H1 (cell line): ENCODE data around the gene CNTN3. TPM values are rescaled to one million over a fixed set of nuclear protein-coding genes. Genes with fewer than 3 reads are reported as not detected.

Experiments
- CTCF ChIA-PET: fragments of 300-600 bp; sonication (Branson Sonifier 250); formaldehyde crosslinking; loops from one replicate; lab custom pipeline; 2021; ENCODE audit not compliant: partially characterized antibody; lab: Charles Lee
- POLR2A ChIA-PET: fragments of 300-600 bp; sonication (Branson Sonifier 250); formaldehyde crosslinking; loops from one replicate; lab custom pipeline; 2021; ENCODE audit warnings: inconsistent platforms; ENCODE audit not compliant: partially characterized antibody; lab: Charles Lee
- DNase-seq, 2 experiments: peaks; one replicate each; pipeline versions ENCODE4 v3.0.0 to v3.0.0-alpha.2; 2010 to 2022; ENCODE audit warnings: low spot score in 2 of 2, low read depth in 1 of 2, mixed read lengths in 1 of 2
- FAIRE-seq: peaks from 2 replicates; lab custom pipeline; 2011; peaks lifted over from hg19 to GRCh38; lab: Jason Lieb, UNC
- H2AFZ ChIP-seq: 2 replicates; pipeline ENCODE4 v1.8.1; 2012; ENCODE audit warnings: low read length, inconsistent platforms
- H2AK5ac ChIP-seq: 2 replicates; pipeline ENCODE4 v1.6.1; 2013; ENCODE audit warnings: low read depth, low read length
- H2BK120ac ChIP-seq: replicated peaks from 2 replicates; pipeline ENCODE3; 2013; ENCODE audit warnings: low read depth, low read length, inconsistent platforms
- H2BK12ac ChIP-seq: 2 replicates; pipeline ENCODE4 v1.6.1; 2013; ENCODE audit warnings: low read depth, low read length
- H2BK15ac ChIP-seq: 2 replicates; pipeline ENCODE4 v1.6.1; 2013; ENCODE audit warnings: low read length
- H2BK20ac ChIP-seq: 2 replicates; pipeline ENCODE4 v1.6.1; 2013; ENCODE audit warnings: low read length
- H2BK5ac ChIP-seq: 2 replicates; pipeline ENCODE4 v1.6.1; 2013; ENCODE audit warnings: low read depth, low read length
- H3K14ac ChIP-seq: 2 replicates; pipeline ENCODE4 v1.6.1; 2013; ENCODE audit warnings: inconsistent platforms; ENCODE audit not compliant: insufficient read length
- H3K18ac ChIP-seq: 2 replicates; pipeline ENCODE4 v1.6.1; 2013; ENCODE audit warnings: low read length; ENCODE audit errors: extremely low read depth
- H3K23ac ChIP-seq: 2 replicates; pipeline ENCODE4 v1.6.1; 2013; ENCODE audit warnings: inconsistent platforms; ENCODE audit not compliant: insufficient read length
- H3K23me2 ChIP-seq: 2 replicates; pipeline ENCODE4 v1.6.1; 2013; ENCODE audit warnings: low read depth, low read length
- H3K27ac ChIP-seq: 2 replicates; pipeline ENCODE4 v1.6.1; 2011; ENCODE audit warnings: low read depth, low read length, inconsistent platforms
- H3K27me3 ChIP-seq, 4 experiments: replicated peaks in 1 of 4; 1 replicate in 1 of 4; 2 replicates in 3 of 4; pipeline versions ENCODE4 v1.6.1 to v1.8.1; 2011 to 2013; ENCODE audit warnings: low read length in 3 of 4, mild to moderate bottlenecking in 3 of 4, inconsistent platforms in 2 of 4, mixed read lengths in 2 of 4, moderate library complexity in 1 of 4; ENCODE audit not compliant: control insufficient read depth in 3 of 4, insufficient read depth in 3 of 4; ENCODE audit errors: extremely low read depth in 1 of 4
- H3K36me3 ChIP-seq, 4 experiments: 2 replicates each; pipeline versions ENCODE4 v1.6.1 to v1.8.1; 2011 to 2013; ENCODE audit warnings: mild to moderate bottlenecking in 4 of 4, low read length in 3 of 4, moderate library complexity in 2 of 4, control low read depth in 1 of 4, inconsistent platforms in 1 of 4; ENCODE audit not compliant: insufficient read depth in 4 of 4, control insufficient read depth in 2 of 4
- H3K4ac ChIP-seq: replicated peaks from 2 replicates; pipeline ENCODE3; 2013; ENCODE audit warnings: low read length, low read depth, mixed read lengths, inconsistent platforms; ENCODE audit not compliant: insufficient read length
- H3K4me1 ChIP-seq, 4 experiments: replicated peaks in 1 of 4; 1 replicate in 1 of 4; 2 replicates in 3 of 4; pipeline versions ENCODE4 v1.6.1 to v1.8.1; 2011 to 2013; ENCODE audit warnings: low read length in 3 of 4, inconsistent platforms in 2 of 4, mixed read lengths in 1 of 4; ENCODE audit not compliant: insufficient read depth in 4 of 4, control insufficient read depth in 3 of 4
- H3K4me2 ChIP-seq, 2 experiments: 2 replicates each; pipeline versions ENCODE4 v1.6.1 to v1.8.1; 2011 to 2013; ENCODE audit warnings: low read depth in 2 of 2, low read length in 2 of 2, control low read depth in 1 of 2, inconsistent platforms in 1 of 2, mild to moderate bottlenecking in 1 of 2; ENCODE audit not compliant: insufficient read depth in 1 of 2
- H3K4me3 ChIP-seq, 4 experiments: fragments of 200-600, 300-600 bp in 1 of 4; sonication (generic), shearing (Covaris generic), sonication (Bioruptor Twin) in 1 of 4; 2 replicates each; pipeline versions ENCODE4 v1.5.1 to v1.8.1; 2011 to 2016; ENCODE audit warnings: low read length in 4 of 4, low read depth in 3 of 4, control low read depth in 2 of 4, inconsistent platforms in 2 of 4, mild to moderate bottlenecking in 2 of 4, mixed read lengths in 1 of 4, moderate library complexity in 1 of 4; ENCODE audit not compliant: insufficient read depth in 2 of 4; ENCODE audit errors: extremely low read depth in 1 of 4
- H3K56ac ChIP-seq: replicated peaks from 2 replicates; pipeline ENCODE3; 2013; ENCODE audit warnings: low read depth, mild to moderate bottlenecking, mixed read lengths, low read length, inconsistent platforms; ENCODE audit not compliant: insufficient read length
- H3K79me1 ChIP-seq: 2 replicates; pipeline ENCODE4 v1.6.1; 2013; ENCODE audit warnings: low read depth, low read length, control low read depth
- H3K79me2 ChIP-seq, 2 experiments: 2 replicates each; pipeline versions ENCODE4 v1.6.1 to v1.8.1; 2012 to 2013; ENCODE audit warnings: low read length in 2 of 2, mild to moderate bottlenecking in 2 of 2, inconsistent platforms in 1 of 2; ENCODE audit not compliant: insufficient read depth in 2 of 2, control insufficient read depth in 1 of 2
- H3K9ac ChIP-seq, 4 experiments: replicated peaks in 1 of 4; 1 replicate in 1 of 4; 2 replicates in 3 of 4; pipeline versions ENCODE4 v1.6.1 to v1.8.1; 2011 to 2013; ENCODE audit warnings: low read depth in 3 of 4, low read length in 3 of 4, control low read depth in 2 of 4, mild to moderate bottlenecking in 2 of 4, moderate library complexity in 2 of 4, inconsistent platforms in 1 of 4; ENCODE audit errors: extremely low read depth in 1 of 4
- H3K9me3 ChIP-seq, 2 experiments: 2 replicates each; pipeline versions ENCODE4 v1.6.1 to v1.8.1; 2012 to 2013; ENCODE audit warnings: mild to moderate bottlenecking in 2 of 2, moderate library complexity in 2 of 2, control low read depth in 1 of 2, inconsistent platforms in 1 of 2, low read depth in 1 of 2, low read length in 1 of 2, mixed read lengths in 1 of 2; ENCODE audit not compliant: insufficient read depth in 2 of 2
- H4K20me1 ChIP-seq, 2 experiments: replicated peaks in 1 of 2; 2 replicates each; pipeline versions ENCODE3 to v1.8.1; 2011 to 2013; ENCODE audit warnings: inconsistent platforms in 2 of 2, low read length in 2 of 2, mild to moderate bottlenecking in 1 of 2; ENCODE audit not compliant: insufficient read depth in 2 of 2, control insufficient read depth in 1 of 2
- H4K5ac ChIP-seq: 2 replicates; pipeline ENCODE4 v1.6.1; 2013; ENCODE audit warnings: low read length, low read depth, mixed read lengths, inconsistent platforms; ENCODE audit not compliant: insufficient read length
- H4K8ac ChIP-seq: 2 replicates; pipeline ENCODE4 v1.8.0; 2013; ENCODE audit warnings: mild to moderate bottlenecking, moderate library complexity, low read length, inconsistent platforms; ENCODE audit not compliant: insufficient read depth; ENCODE audit errors: extremely low read depth
- H4K91ac ChIP-seq: replicated peaks from 2 replicates; pipeline ENCODE3; 2013; ENCODE audit warnings: low read length, mixed read lengths, inconsistent platforms; ENCODE audit not compliant: insufficient read length
- SP2 ChIP-seq: IDR thresholded peaks from 2 replicates; pipeline ENCODE4 v1.6.1; 2012; ENCODE audit warnings: mild to moderate bottlenecking, low read length, inconsistent platforms
- polyA plus RNA-seq, 7 experiments: library from polyadenylated mRNA; depleted of rRNA in 3 of 7; stranded (reverse) in 5 of 7; unstranded in 2 of 7; fragments of >200 nt in 5 of 7; fragments of 200-250 nt in 2 of 7; gene quantifications; 1 replicate in 5 of 7; 2 replicates in 1 of 7; 4 replicates in 1 of 7; pipeline versions ENCODE4 v1.2.1 to v1.2.3, GENCODE V29; 2011 to 2013; ENCODE audit warnings: missing spikeins in 2 of 7, mixed read lengths in 2 of 7
- total RNA-seq: library from RNA; stranded (reverse); fragmentation: NEBNext Ultra II Directional; extraction: Animal tissue kit (Norgen Biotek cat#: 25700); gene quantifications from 2 replicates; pipeline ENCODE4 v1.2.1, GENCODE V29; 2021

CNTN3 gene
- total and polyA plus RNA-seq, 2 of the 8 experiments (the other 6 are each of a cell fraction or from before 2014, with no cell fraction given) = 0.11 to 0.13 TPM

DNA sequence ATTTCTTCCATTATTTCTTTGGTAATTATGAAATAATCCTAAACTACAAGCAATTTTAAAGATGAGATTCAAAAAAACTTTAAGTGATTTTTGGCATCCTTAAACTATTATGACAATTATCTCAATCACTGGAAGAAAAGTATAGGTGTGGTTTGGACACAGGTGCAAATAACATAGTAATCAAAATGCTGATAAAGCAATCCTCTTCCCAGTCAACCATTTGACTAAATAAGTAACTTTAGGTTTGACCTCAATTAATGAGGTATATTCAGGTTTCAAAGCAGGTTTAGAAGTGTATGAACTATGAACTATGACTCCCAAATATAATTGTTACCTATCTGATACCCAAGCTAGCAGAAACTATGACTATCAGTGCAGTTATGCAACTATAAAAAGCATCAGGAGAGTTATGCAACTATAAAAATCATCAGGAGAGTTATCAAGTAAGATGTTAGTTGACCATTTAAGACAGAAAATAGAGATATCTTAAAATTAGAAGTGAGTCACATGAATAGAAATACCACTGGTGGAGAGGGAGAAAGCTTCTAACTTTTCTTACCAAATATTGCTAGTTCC, 8.9 kb upstream of the CNTN3 start:
- no peak overlapping the region for H2BK15ac ChIP-seq
- no peak overlapping the region for H3K4me2 ChIP-seq
- no peak overlapping the region for H3K56ac ChIP-seq
- no peak overlapping the region for H3K27ac ChIP-seq
- H2BK120ac ChIP-seq = no peak overlapping the region
- ChIA-PET CTCF (no interaction called here), POLR2A (no interaction called here)
- FAIRE-seq (no peak), DNase-seq (no peak)
- H3K79me1 ChIP-seq = no peaks in the 10 kb centered on the region
- no peak overlapping the region for H4K8ac ChIP-seq
- H4K20me1 ChIP-seq = no peaks in the 10 kb centered on the region
- H2BK5ac ChIP-seq = no peak overlapping the region
- no peak overlapping the region for H2BK20ac ChIP-seq
- H2BK12ac ChIP-seq = no peak overlapping the region
- H3K27me3 ChIP-seq = no peaks in the 10 kb centered on the region
- H3K9ac ChIP-seq = no peak overlapping the region
- no peak overlapping the region for H3K4me3 ChIP-seq
- no peak overlapping the region for H3K23ac ChIP-seq
- no peak overlapping the region for H3K4ac ChIP-seq
- no peaks in the 10 kb centered on the region for H3K4me1 ChIP-seq
- H3K9me3 ChIP-seq = no peaks in the 10 kb centered on the region
- no peaks in the 10 kb centered on the region for H3K23me2 ChIP-seq
- H2AFZ ChIP-seq = no peak overlapping the region
- no peak overlapping the region for H4K5ac ChIP-seq
- no peak overlapping the region for H3K18ac ChIP-seq
- no peaks in the 10 kb centered on the region for H3K79me2 ChIP-seq
- H3K36me3 ChIP-seq = no peaks in the 10 kb centered on the region
- H3K14ac ChIP-seq = no peak overlapping the region
- no peak overlapping the region for H4K91ac ChIP-seq
- H2AK5ac ChIP-seq = no peak overlapping the region
- no peak for TF ChIP-seq SP2
